ENCODE measurements around the gene TRAF3. TPM values are rescaled to one million over a fixed set of nuclear protein-coding genes. Genes with fewer than 3 reads are reported as not detected.
A peak's percentile ranks its signal among the peaks of the same experiment; 100 is the strongest.

TRAF3 gene
- total RNA-seq, 1 donor from 2014 or later = 16.7 TPM

DNA sequence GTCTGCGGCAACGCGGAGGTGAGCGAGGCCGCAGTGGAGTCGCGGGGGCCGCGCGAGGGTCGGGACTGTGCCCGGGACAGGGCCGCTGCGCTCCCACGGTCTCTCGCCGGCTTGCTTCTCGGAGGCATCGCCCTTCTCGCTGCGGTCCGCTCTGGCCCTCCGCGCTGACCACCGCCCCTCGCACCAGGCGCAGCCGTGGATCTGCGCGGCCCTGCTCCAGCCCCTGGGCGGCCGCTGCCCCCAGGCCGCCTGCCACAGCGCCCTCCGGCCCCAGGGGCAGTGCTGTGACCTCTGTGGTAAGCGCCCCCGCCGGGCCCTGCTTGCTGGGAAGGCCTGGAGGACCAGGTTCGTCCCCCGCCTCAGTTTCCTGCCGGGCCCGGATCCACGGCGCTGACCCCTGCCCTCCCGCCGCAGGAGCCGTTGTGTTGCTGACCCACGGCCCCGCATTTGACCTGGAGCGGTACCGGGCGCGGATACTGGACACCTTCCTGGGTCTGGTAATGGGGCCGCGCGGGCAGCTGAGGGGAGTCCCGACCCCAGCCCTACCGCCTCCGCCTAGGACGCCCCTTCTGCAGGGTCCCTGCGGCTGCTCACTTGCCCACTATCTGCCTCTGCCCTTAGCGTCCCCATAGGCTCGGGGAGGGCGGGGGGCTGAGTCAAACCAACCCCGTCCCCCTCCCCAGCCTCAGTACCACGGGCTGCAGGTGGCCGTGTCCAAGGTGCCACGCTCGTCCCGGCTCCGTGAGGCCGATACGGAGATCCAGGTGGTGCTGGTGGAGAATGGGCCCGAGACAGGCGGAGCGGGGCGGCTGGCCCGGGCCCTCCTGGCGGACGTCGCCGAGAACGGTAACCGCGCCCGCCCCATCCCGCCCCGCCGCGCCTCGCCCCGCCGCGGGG is 152.2 kb downstream of the TRAF3 start:
- TF ChIP-seq, protein P1, sequence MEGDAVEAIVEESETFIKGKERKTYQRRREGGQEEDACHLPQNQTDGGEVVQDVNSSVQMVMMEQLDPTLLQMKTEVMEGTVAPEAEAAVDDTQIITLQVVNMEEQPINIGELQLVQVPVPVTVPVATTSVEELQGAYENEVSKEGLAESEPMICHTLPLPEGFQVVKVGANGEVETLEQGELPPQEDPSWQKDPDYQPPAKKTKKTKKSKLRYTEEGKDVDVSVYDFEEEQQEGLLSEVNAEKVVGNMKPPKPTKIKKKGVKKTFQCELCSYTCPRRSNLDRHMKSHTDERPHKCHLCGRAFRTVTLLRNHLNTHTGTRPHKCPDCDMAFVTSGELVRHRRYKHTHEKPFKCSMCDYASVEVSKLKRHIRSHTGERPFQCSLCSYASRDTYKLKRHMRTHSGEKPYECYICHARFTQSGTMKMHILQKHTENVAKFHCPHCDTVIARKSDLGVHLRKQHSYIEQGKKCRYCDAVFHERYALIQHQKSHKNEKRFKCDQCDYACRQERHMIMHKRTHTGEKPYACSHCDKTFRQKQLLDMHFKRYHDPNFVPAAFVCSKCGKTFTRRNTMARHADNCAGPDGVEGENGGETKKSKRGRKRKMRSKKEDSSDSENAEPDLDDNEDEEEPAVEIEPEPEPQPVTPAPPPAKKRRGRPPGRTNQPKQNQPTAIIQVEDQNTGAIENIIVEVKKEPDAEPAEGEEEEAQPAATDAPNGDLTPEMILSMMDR (IDR thresholded peaks at IDR 0.05; ENCODE audit: partially characterized antibody, unreplicated experiment) = no peak
- Mint-ChIP-seq H3K4me3 (ENCODE audit: unreplicated experiment) (no peak overlapping the region), H3K36me3 (ENCODE audit: unreplicated experiment) (no peaks in the 10 kb centered on the region), H3K27me3 (ENCODE audit: unreplicated experiment) (peaks cover 14% of the 10 kb centered on the region), H3K9me3 (ENCODE audit: unreplicated experiment) (peaks cover 10% of the 10 kb centered on the region), H3K4me1 (ENCODE audit: low read depth, unreplicated experiment) (peaks cover 5% of the 10 kb centered on the region), H3K27ac (ENCODE audit: unreplicated experiment) (no peak overlapping the region)
- no peak for DNase-seq

DNA sequence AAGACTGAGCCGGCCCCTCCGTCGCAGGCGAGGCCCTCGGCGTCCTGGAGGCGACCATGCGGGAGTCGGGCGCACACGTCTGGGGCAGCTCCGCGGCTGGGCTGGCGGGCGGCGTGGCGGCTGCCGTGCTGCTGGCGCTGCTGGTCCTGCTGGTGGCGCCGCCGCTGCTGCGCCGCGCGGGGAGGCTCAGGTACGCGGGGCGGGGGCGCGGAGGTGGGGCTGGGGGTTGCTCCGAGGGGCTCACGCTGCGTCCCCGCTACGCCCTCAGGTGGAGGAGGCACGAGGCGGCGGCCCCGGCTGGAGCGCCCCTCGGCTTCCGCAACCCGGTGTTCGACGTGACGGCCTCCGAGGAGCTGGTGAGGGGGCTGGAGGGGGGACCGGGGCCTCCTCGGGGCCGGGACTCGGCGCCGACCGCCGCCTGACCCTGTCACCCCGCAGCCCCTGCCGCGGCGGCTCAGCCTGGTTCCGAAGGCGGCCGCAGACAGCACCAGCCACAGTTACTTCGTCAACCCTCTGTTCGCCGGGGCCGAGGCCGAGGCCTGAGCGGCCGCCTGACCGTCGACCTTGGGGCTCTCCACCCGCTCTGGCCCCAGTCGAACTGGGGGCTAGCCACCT is 153.0 kb downstream of the TRAF3 start:
- Mint-ChIP-seq H3K27ac (ENCODE audit: unreplicated experiment) (no peak overlapping the region), H3K9me3 (ENCODE audit: unreplicated experiment) (peaks cover 10% of the 10 kb centered on the region), H3K4me3 (ENCODE audit: unreplicated experiment) (no peak overlapping the region), H3K36me3 (ENCODE audit: unreplicated experiment) (no peaks in the 10 kb centered on the region), H3K4me1 (ENCODE audit: low read depth, unreplicated experiment) (peaks cover 5% of the 10 kb centered on the region), H3K27me3 (ENCODE audit: unreplicated experiment) (peaks cover 14% of the 10 kb centered on the region)
- TF ChIP-seq, protein P1 (IDR thresholded peaks at IDR 0.05; ENCODE audit: partially characterized antibody, unreplicated experiment) = no peak
- DNase-seq = peak; percentile 63

DNA sequence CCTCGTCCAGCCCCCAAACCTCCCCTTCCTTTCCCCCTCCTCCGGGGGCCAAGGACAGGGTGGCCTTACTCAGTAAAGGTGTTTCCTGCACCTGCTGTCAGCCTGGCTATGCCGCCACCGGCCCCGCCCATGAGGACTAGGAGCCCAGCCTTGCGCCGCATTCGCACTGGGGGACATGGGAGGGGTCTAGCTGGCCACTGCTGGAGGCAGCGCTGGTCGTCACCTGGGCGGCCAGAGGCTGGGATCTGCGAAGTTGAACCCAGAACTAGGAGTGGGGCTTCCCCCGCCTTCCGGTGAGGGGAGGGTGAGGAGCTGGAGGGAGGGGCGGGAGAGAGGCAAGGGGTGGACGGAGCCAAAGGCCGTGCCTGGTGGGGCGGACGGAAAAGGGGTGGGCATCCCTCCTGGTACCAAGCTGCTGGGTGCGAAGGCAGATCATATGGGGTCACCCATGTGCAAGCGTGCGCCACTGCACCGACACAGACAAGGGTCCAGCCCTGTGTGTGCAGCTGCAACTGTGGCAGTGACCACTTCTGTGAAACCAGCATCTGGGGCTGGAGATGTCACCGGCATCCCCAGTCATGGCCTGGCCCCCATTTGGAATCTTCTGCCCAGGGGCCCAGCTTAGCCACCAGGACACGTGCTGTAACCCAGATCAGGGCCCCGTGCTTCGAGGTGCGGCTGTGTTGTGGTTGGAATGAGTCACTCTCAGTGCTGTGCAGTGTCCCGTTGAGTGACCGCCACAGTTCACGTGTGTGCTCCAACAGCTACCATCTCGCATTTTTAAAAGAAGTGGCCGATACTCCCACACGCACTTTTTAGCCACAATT is 153.7 kb downstream of the TRAF3 start:
- Mint-ChIP-seq H3K27ac (ENCODE audit: unreplicated experiment) (no peak overlapping the region), H3K4me1 (ENCODE audit: low read depth, unreplicated experiment) (peaks cover 3% of the 10 kb centered on the region), H3K4me3 (ENCODE audit: unreplicated experiment) (peak overlapping the region; percentile 38), H3K9me3 (ENCODE audit: unreplicated experiment) (peaks cover 8% of the 10 kb centered on the region), H3K36me3 (ENCODE audit: unreplicated experiment) (no peaks in the 10 kb centered on the region), H3K27me3 (ENCODE audit: unreplicated experiment) (peaks cover 12% of the 10 kb centered on the region)
- TF ChIP-seq, protein P1 (IDR thresholded peaks at IDR 0.05; ENCODE audit: partially characterized antibody, unreplicated experiment) = no peak
- DNase-seq = no peak

DNA sequence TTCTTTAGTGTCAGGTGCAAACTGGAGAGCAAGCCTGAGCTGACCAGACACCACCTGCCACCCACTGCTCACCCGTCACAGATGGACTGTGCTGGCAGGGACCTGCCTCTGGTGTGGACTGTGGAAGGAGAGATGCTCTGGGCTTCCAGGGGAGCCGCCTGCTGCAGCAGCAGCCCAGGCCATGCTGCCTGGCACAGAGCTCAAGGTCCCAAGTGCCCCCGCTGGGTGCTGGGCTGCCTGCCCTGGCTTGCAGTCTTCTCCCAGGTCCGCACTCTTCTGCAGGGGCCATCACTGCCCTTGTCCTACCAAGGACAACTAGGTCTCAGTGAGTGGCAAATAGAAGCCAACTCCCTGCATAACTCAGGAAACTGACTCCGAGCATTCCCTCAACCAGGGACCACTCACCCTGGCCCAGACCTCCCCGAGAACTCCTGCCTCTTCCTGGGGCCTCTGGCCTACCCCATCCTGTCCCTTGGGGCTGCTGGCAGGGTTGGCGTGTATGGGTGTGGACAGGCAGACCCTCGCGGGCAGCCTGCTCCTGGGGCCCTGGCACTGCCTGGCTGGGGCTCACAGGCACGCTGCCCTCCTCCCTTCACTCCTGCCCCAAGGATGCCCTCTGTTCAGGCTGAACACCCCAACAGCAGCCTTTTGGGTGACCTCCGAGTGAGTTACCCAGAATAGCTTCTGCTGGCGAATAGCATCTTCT is 154.5 kb downstream of the TRAF3 start:
- TF ChIP-seq, protein P1 (IDR thresholded peaks at IDR 0.05; ENCODE audit: partially characterized antibody, unreplicated experiment) = no peak
- no peak for DNase-seq
- Mint-ChIP-seq H3K9me3 (ENCODE audit: unreplicated experiment) (peaks cover 8% of the 10 kb centered on the region), H3K4me1 (ENCODE audit: low read depth, unreplicated experiment) (peaks cover 6% of the 10 kb centered on the region), H3K36me3 (ENCODE audit: unreplicated experiment) (no peaks in the 10 kb centered on the region), H3K27ac (ENCODE audit: unreplicated experiment) (no peak overlapping the region), H3K4me3 (ENCODE audit: unreplicated experiment) (peak overlapping the region; percentile 38), H3K27me3 (ENCODE audit: unreplicated experiment) (peaks cover 12% of the 10 kb centered on the region)
